Liver (tissue), 9 donors: ENCODE data around the gene CLDN8. TPM values are rescaled to one million over a fixed set of nuclear protein-coding genes. Genes with fewer than 3 reads are reported as not detected.

Source experiments
- DNase-seq: peaks from one replicate; pipeline ENCODE4 v3.0.0-alpha.2; 2017; ENCODE audit warnings: low spot score
- H3K27ac ChIP-seq, 2 donors: one replicate each; pipeline ENCODE4 v1.7.0; 2013; ENCODE audit warnings: inconsistent platforms in 2 of 2, low read length in 2 of 2, control low read depth in 1 of 2, low read depth in 1 of 2, mild to moderate bottlenecking in 1 of 2
- H3K27me3 ChIP-seq, 4 donors: one replicate each; pipeline versions ENCODE4 v1.6.1 to v1.7.0; 2013; ENCODE audit warnings: low read length in 3 of 4, inconsistent platforms in 1 of 4, mild to moderate bottlenecking in 1 of 4, moderate library complexity in 1 of 4; ENCODE audit not compliant: control insufficient read depth in 4 of 4, insufficient read depth in 4 of 4
- H3K36me3 ChIP-seq, 4 donors: one replicate each; pipeline versions ENCODE4 v1.6.1 to v1.7.0; 2013; ENCODE audit warnings: low read length in 3 of 4, mild to moderate bottlenecking in 3 of 4, low read depth in 1 of 4, moderate library complexity in 1 of 4; ENCODE audit not compliant: control insufficient read depth in 4 of 4, insufficient read depth in 3 of 4
- H3K4me1 ChIP-seq, 4 donors: one replicate each; pipeline versions ENCODE4 v1.6.1 to v1.7.0; 2013; ENCODE audit warnings: low read length in 3 of 4, mild to moderate bottlenecking in 3 of 4, moderate library complexity in 1 of 4; ENCODE audit not compliant: control insufficient read depth in 4 of 4, insufficient read depth in 4 of 4
- H3K4me3 ChIP-seq, 3 donors: one replicate each; pipeline versions ENCODE4 v1.6.1 to v1.7.0; 2013; ENCODE audit warnings: low read length in 3 of 3, control low read depth in 1 of 3, low read depth in 1 of 3, mild to moderate bottlenecking in 1 of 3
- H3K9ac ChIP-seq, 2 donors: one replicate each; pipeline ENCODE4 v1.7.0; 2013; ENCODE audit warnings: low read length in 2 of 2, mild to moderate bottlenecking in 2 of 2, moderate library complexity in 2 of 2, control low read depth in 1 of 2, low read depth in 1 of 2
- H3K9me3 ChIP-seq, 4 donors: one replicate each; pipeline versions ENCODE4 v1.6.1 to v1.7.0; 2013; ENCODE audit warnings: low read length in 3 of 4; ENCODE audit not compliant: control insufficient read depth in 4 of 4
- ATF3 ChIP-seq: IDR thresholded peaks from 2 replicates; pipeline ENCODE4 v1.6.1; 2016; ENCODE audit warnings: antibody characterized with exemption
- CTCF ChIP-seq: fragments of 150-350 bp; IDR thresholded peaks from 2 replicates; pipeline ENCODE4 v1.5.1; 2017; ENCODE audit warnings: improper control_type of control experiment, low read depth, low read length; ENCODE audit not compliant: missing input control
- FOXA1 ChIP-seq: IDR thresholded peaks from 2 replicates; pipeline ENCODE4 v1.6.1; 2016; ENCODE audit warnings: antibody characterized with exemption
- FOXA2 ChIP-seq: IDR thresholded peaks from 2 replicates; pipeline ENCODE4 v1.6.1; 2016; ENCODE audit warnings: antibody characterized with exemption
- GABPA ChIP-seq, 2 donors: IDR thresholded peaks in 1 of 2; conservative IDR thresholded peaks in 1 of 2; 2 replicates each; pipeline ENCODE4 v1.6.1; 2016; ENCODE audit warnings: antibody characterized with exemption in 2 of 2, mild to moderate bottlenecking in 1 of 2, moderate library complexity in 1 of 2
- HNF4A ChIP-seq, 2 donors: conservative IDR thresholded peaks; 2 replicates each; pipeline ENCODE4 v1.6.1; 2016; ENCODE audit warnings: antibody characterized with exemption in 2 of 2, mild to moderate bottlenecking in 2 of 2
- HNF4G ChIP-seq: IDR thresholded peaks from 2 replicates; pipeline ENCODE4 v1.6.1; 2016; ENCODE audit warnings: antibody characterized with exemption
- JUND ChIP-seq, 2 donors: IDR thresholded peaks; 2 replicates each; pipeline ENCODE4 v1.6.1; 2016; ENCODE audit warnings: antibody characterized with exemption in 2 of 2
- MAX ChIP-seq: IDR thresholded peaks from 2 replicates; pipeline ENCODE4 v1.6.1; 2016; ENCODE audit warnings: antibody characterized with exemption
- NR2F2 ChIP-seq: IDR thresholded peaks from 2 replicates; pipeline ENCODE4 v1.6.1; 2016; ENCODE audit warnings: antibody characterized with exemption
- RAD21 ChIP-seq, 2 donors: IDR thresholded peaks; 2 replicates each; pipeline ENCODE4 v1.6.1; 2016; ENCODE audit warnings: antibody characterized with exemption in 2 of 2, mild to moderate bottlenecking in 2 of 2
- REST ChIP-seq: IDR thresholded peaks from 2 replicates; pipeline ENCODE4 v1.6.1; 2016; ENCODE audit warnings: antibody characterized with exemption, mild to moderate bottlenecking
- RXRA ChIP-seq, 2 donors: IDR thresholded peaks; 2 replicates each; pipeline ENCODE4 v1.6.1; 2017 to 2018; ENCODE audit warnings: antibody characterized with exemption in 2 of 2, mild to moderate bottlenecking in 1 of 2
- SP1 ChIP-seq: IDR thresholded peaks from 2 replicates; pipeline ENCODE4 v1.6.1; 2018; ENCODE audit warnings: antibody characterized with exemption, mild to moderate bottlenecking
- TAF1 ChIP-seq: conservative IDR thresholded peaks from 2 replicates; pipeline ENCODE4 v1.6.1; 2016; ENCODE audit warnings: antibody characterized with exemption, mild to moderate bottlenecking
- YY1 ChIP-seq: IDR thresholded peaks from 2 replicates; pipeline ENCODE4 v1.6.1; 2016; ENCODE audit warnings: antibody characterized with exemption, mild to moderate bottlenecking
- ZBTB33 ChIP-seq: IDR thresholded peaks from 2 replicates; pipeline ENCODE4 v1.6.1; 2016; ENCODE audit warnings: antibody characterized with exemption
- WGBS: extraction: QIAGEN DNeasy Blood & Tissue Kit; methylation state at CpG from one replicate; pipeline ENCODE4 v1.1.7; 2013; 5-methylcytosine and 5-hydroxymethylcytosine counted together
- polyA plus RNA-seq, 2 donors: library from polyadenylated mRNA; stranded (reverse) in 1 of 2; unstranded in 1 of 2; fragments of 200-250 nt in 1 of 2; fragments of >200 nt in 1 of 2; fragmentation: Nextera tagmentation in 1 of 2; extraction: Ambion mirVana in 1 of 2; gene quantifications; one replicate each; pipeline versions ENCODE4 v1.2.1 to v1.2.3, GENCODE V29; 2013 to 2015
- total RNA-seq, 2 donors: library from RNA; depleted of rRNA; stranded (reverse); fragments of >200 nt; gene quantifications; one replicate each; pipeline ENCODE4 v1.2.3, GENCODE V29; 2014
- donor health status: healthy.
- donor health status: healthy.
- donor health status: healthy.
- donor health status: healthy.
- donor health status: healthy.

Gene CLDN8
- total and polyA plus RNA-seq, 4 donors: 0.10 TPM; not detected in 3

- TF ChIP-seq SP1: no peak
These were observed 40.2 kb upstream of the CLDN8 start (continued) for GRCh38 chr21:30256100-30256499.

GRCh38 chr21:30255679-30256078 lies 39.8 kb upstream of the CLDN8 start:
- Histone ChIP-seq H3K4me3 (no peak overlapping the region), H3K36me3 (no peaks in the 10 kb centered on the region), H3K9ac (no peak overlapping the region), H3K27me3 (no peaks in the 10 kb centered on the region), H3K27ac (no peak overlapping the region), H3K9me3 (no peaks in the 10 kb centered on the region), H3K4me1 (no peaks in the 10 kb centered on the region)
- TF ChIP-seq HNF4A (conservative IDR thresholded peaks at IDR 0.05) (no peak), REST (no peak), RAD21 (IDR thresholded peaks at IDR 0.05) (no peak), TAF1 (no peak), JUND (IDR thresholded peaks at IDR 0.05) (no peak), ATF3 (no peak), RXRA (IDR thresholded peaks at IDR 0.05) (no peak), HNF4G (no peak), CTCF (no peak), FOXA2 (no peak), NR2F2 (no peak), YY1 (no peak), ZBTB33 (no peak), SP1 (no peak)
- DNase-seq: no peak
- 88% methylated on average over 1 of the region's 1 CpG for WGBS

GRCh38 chr21:30251781-30252180 lies 35.9 kb upstream of the CLDN8 start:
- TF ChIP-seq FOXA1: no peak
- no peak for TF ChIP-seq GABPA (IDR thresholded peaks at IDR 0.05 in 1 of 2, conservative IDR thresholded peaks at IDR 0.05 in 1 of 2)
- no peak for TF ChIP-seq FOXA2
- no peak for TF ChIP-seq YY1
- no peak for TF ChIP-seq REST
- no peak for TF ChIP-seq RAD21 (IDR thresholded peaks at IDR 0.05)
- TF ChIP-seq MAX: no peak
- no peaks in the 10 kb centered on the region for H3K9me3 ChIP-seq
- H3K27ac ChIP-seq: no peak overlapping the region
- DNase-seq: no peak
- H3K4me1 ChIP-seq: no peaks in the 10 kb centered on the region
- no peak overlapping the region for H3K4me3 ChIP-seq
- peaks cover 0 to 3% (median 0%) of the 10 kb centered on the region in 4 donors for H3K27me3 ChIP-seq
- no peak overlapping the region for H3K9ac ChIP-seq
- no peaks in the 10 kb centered on the region for H3K36me3 ChIP-seq
- WGBS: 74% methylated on average over 1 of the region's 1 CpG
